HUES64 (cell line): ENCODE measurements around the gene MMD.
"Not testable (repeated sequence)": the region's sequence is repeated elsewhere in the genome, so short reads cannot be mapped to it uniquely, and the experiment has no call there.

ENCODE experiments used
- H3K27ac ChIP-seq: 2 replicates; pipeline ENCODE4 v1.7.0; 2013; ENCODE audit warnings: low read depth, low read length, inconsistent platforms
- H3K27me3 ChIP-seq: 2 replicates; pipeline ENCODE4 v1.6.1; 2013; ENCODE audit warnings: mild to moderate bottlenecking, low read length; ENCODE audit not compliant: insufficient read depth
- H3K36me3 ChIP-seq: 2 replicates; pipeline ENCODE4 v1.6.1; 2013; ENCODE audit warnings: mild to moderate bottlenecking, low read length; ENCODE audit not compliant: insufficient read depth
- H3K4me1 ChIP-seq: 2 replicates; pipeline ENCODE4 v1.6.1; 2013; ENCODE audit warnings: mild to moderate bottlenecking, low read length, moderate library complexity; ENCODE audit not compliant: insufficient read depth
- H3K4me3 ChIP-seq: 2 replicates; pipeline ENCODE4 v1.5.1; 2013; ENCODE audit warnings: mild to moderate bottlenecking, low read length, moderate library complexity
- H3K9ac ChIP-seq: 2 replicates; pipeline ENCODE4 v1.6.1; 2013; ENCODE audit warnings: mild to moderate bottlenecking, low read depth, low read length
- H3K9me3 ChIP-seq: 2 replicates; pipeline ENCODE4 v1.6.1; 2013; ENCODE audit warnings: low read depth, low read length; ENCODE audit not compliant: insufficient read depth
- WGBS: fragments of 150-250, 120-280 bp; methylation state at CpG from one replicate; pipeline ENCODE4 v1.1.7; 2013; ENCODE audit warnings: missing lambda C conversion rate; 5-methylcytosine and 5-hydroxymethylcytosine counted together

The MMD gene

GRCh38 chr17:55407641-55408566 is 13.7 kb downstream of the MMD start:
- Histone ChIP-seq H3K36me3 (peaks cover 94% of the 10 kb centered on the region), H3K27ac (no peak overlapping the region), H3K4me3 (no peak overlapping the region), H3K4me1 (no peaks in the 10 kb centered on the region), H3K9ac (no peak overlapping the region), H3K9me3 (no peaks in the 10 kb centered on the region), H3K27me3 (no peaks in the 10 kb centered on the region)
- 99% methylated on average over 3 of the region's 5 CpGs for WGBS

- Histone ChIP-seq H3K9me3 (no peaks in the 10 kb centered on the region), H3K27me3 (no peaks in the 10 kb centered on the region), H3K4me1 (no peaks in the 10 kb centered on the region), H3K36me3 (peaks cover 92% of the 10 kb centered on the region), H3K9ac (no peak overlapping the region), H3K4me3 (no peak overlapping the region), H3K27ac (no peak overlapping the region)
- 89% methylated on average over 1 of the region's 1 CpG for WGBS
Observed at GRCh38 chr17:55405600-55405999, 16.0 kb downstream of the MMD start.

- H3K27ac ChIP-seq, H3K9me3 ChIP-seq, H3K4me3 ChIP-seq, H3K4me1 ChIP-seq, H3K9ac ChIP-seq, H3K27me3 ChIP-seq: not testable (repeated sequence)
- WGBS = 95% methylated on average over 5 of the region's 5 CpGs
- peaks cover 92% of the 10 kb centered on the region for H3K36me3 ChIP-seq
Observed at GRCh38 chr17:55404197-55404596, 17.4 kb downstream of the MMD start.

GRCh38 chr17:55402374-55402773 is 19.3 kb downstream of the MMD start:
- H3K27ac ChIP-seq = no peak overlapping the region

GRCh38 chr17:55398689-55399088 is 22.9 kb downstream of the MMD start:
- no peaks in the 10 kb centered on the region for H3K9me3 ChIP-seq
- no peak overlapping the region for H3K4me3 ChIP-seq
- no peaks in the 10 kb centered on the region for H3K4me1 ChIP-seq
- H3K9ac ChIP-seq = no peak overlapping the region
- 96% methylated on average over 5 of the region's 5 CpGs for WGBS
- no peak overlapping the region for H3K27ac ChIP-seq
- peaks cover 89% of the 10 kb centered on the region for H3K36me3 ChIP-seq
- H3K27me3 ChIP-seq = no peaks in the 10 kb centered on the region

More at GRCh38 chr17:55402374-55402773, 19.3 kb downstream of the MMD start:
- H3K9me3 ChIP-seq = no peaks in the 10 kb centered on the region
- no peaks in the 10 kb centered on the region for H3K4me1 ChIP-seq
- no peak overlapping the region for H3K9ac ChIP-seq
- H3K27me3 ChIP-seq = no peaks in the 10 kb centered on the region
- WGBS = 94% methylated on average over 3 of the region's 4 CpGs
- H3K36me3 ChIP-seq = peaks cover 92% of the 10 kb centered on the region
- H3K4me3 ChIP-seq = no peak overlapping the region

GRCh38 chr17:55395803-55396505 is 25.7 kb downstream of the MMD start:
- Histone ChIP-seq H3K9me3 (no peaks in the 10 kb centered on the region), H3K36me3 (peaks cover 79% of the 10 kb centered on the region), H3K4me1 (no peaks in the 10 kb centered on the region), H3K9ac (no peak overlapping the region), H3K4me3 (no peak overlapping the region), H3K27ac (no peak overlapping the region), H3K27me3 (no peaks in the 10 kb centered on the region)
- 93% methylated on average over 5 of the region's 5 CpGs for WGBS

GRCh38 chr17:55394357-55395021 is 27.1 kb downstream of the MMD start:
- Histone ChIP-seq H3K27ac (no peak overlapping the region), H3K4me3 (no peak overlapping the region), H3K4me1 (no peaks in the 10 kb centered on the region), H3K9me3 (no peaks in the 10 kb centered on the region), H3K27me3 (no peaks in the 10 kb centered on the region), H3K9ac (no peak overlapping the region), H3K36me3 (peaks cover 65% of the 10 kb centered on the region)
- WGBS = 91% methylated on average over 6 of the region's 6 CpGs

- Histone ChIP-seq H3K9ac (no peak overlapping the region), H3K27ac (no peak overlapping the region), H3K27me3 (no peaks in the 10 kb centered on the region), H3K36me3 (peaks cover 43% of the 10 kb centered on the region), H3K4me1 (no peaks in the 10 kb centered on the region), H3K9me3 (no peaks in the 10 kb centered on the region), H3K4me3 (no peak overlapping the region)
- WGBS = 92% methylated on average over 3 of the region's 3 CpGs
Observed at GRCh38 chr17:55391764-55392467, 29.7 kb downstream of the MMD start.

- Histone ChIP-seq H3K36me3 (peaks cover 39% of the 10 kb centered on the region), H3K9me3 (no peaks in the 10 kb centered on the region), H3K27me3 (no peaks in the 10 kb centered on the region), H3K4me3 (no peak overlapping the region), H3K9ac (no peak overlapping the region), H3K4me1 (no peaks in the 10 kb centered on the region), H3K27ac (no peak overlapping the region)
- 96% methylated on average over 4 of the region's 4 CpGs for WGBS
Observed at GRCh38 chr17:55391244-55391757, 30.3 kb downstream of the MMD start.

- no peak overlapping the region for H3K27ac ChIP-seq
- H3K4me1 ChIP-seq = no peaks in the 10 kb centered on the region
- no peaks in the 10 kb centered on the region for H3K9me3 ChIP-seq
- H3K4me3 ChIP-seq = no peak overlapping the region
- peaks cover 30% of the 10 kb centered on the region for H3K36me3 ChIP-seq
- H3K9ac ChIP-seq = no peak overlapping the region
- H3K27me3 ChIP-seq = no peaks in the 10 kb centered on the region
- WGBS = 88% methylated on average over 2 of the region's 3 CpGs
Observed at GRCh38 chr17:55390364-55390977, 31.2 kb downstream of the MMD start.
